ENCODE measurements around the gene OR3A3.

The OR3A3 gene

GRCh38 chr17:3411070-3411469 is at the start of gene OR3A3:
Gene OR3A3 (plus strand): TSS chr17:3411370.
- TF ChIP-seq GATA3 (IDR thresholded peaks at IDR 0.05; ENCODE audit: low read depth, low read length) (no peak), GATA2 (IDR thresholded peaks at IDR 0.05; ENCODE audit: low read depth, low read length) (no peak)

- no peak for TF ChIP-seq GATA3 (IDR thresholded peaks at IDR 0.05; ENCODE audit: low read depth, low read length)
- TF ChIP-seq GATA2 (IDR thresholded peaks at IDR 0.05; ENCODE audit: low read depth, low read length), result no peak
These were observed 32.8 kb upstream of the OR3A3 start for GRCh38 chr17:3378321-3378720.

GRCh38 chr17:3381957-3382356 is 29.2 kb upstream of the OR3A3 start:
- TF ChIP-seq GATA2 (IDR thresholded peaks at IDR 0.05; ENCODE audit: low read depth, low read length) (no peak), GATA3 (IDR thresholded peaks at IDR 0.05; ENCODE audit: low read depth, low read length) (no peak)

- TF ChIP-seq GATA3 (IDR thresholded peaks at IDR 0.05; ENCODE audit: low read depth, low read length) (no peak), GATA2 (IDR thresholded peaks at IDR 0.05; ENCODE audit: low read depth, low read length) (no peak)
These were observed 25.0 kb upstream of the OR3A3 start, which contains the start of gene OR3A2 for GRCh38 chr17:3385869-3386816. Gene OR3A2 (minus strand): TSS chr17:3386308.

- no peak for TF ChIP-seq GATA2 (IDR thresholded peaks at IDR 0.05; ENCODE audit: low read depth, low read length)
- TF ChIP-seq GATA3 (IDR thresholded peaks at IDR 0.05; ENCODE audit: low read depth, low read length), result no peak
These were observed 21.4 kb upstream of the OR3A3 start for GRCh38 chr17:3389791-3390190.

GRCh38 chr17:3398310-3398709 is 12.9 kb upstream of the OR3A3 start, which contains the start of gene OR1E1:
Gene OR1E1 (minus strand): TSS chr17:3398410. CDS start chr17:3398410, 0 bp downstream.
- no peak for TF ChIP-seq GATA2 (IDR thresholded peaks at IDR 0.05; ENCODE audit: low read depth, low read length)

GRCh38 chr17:3400055-3400454 is 11.1 kb upstream of the OR3A3 start:
- TF ChIP-seq GATA2 (IDR thresholded peaks at IDR 0.05; ENCODE audit: low read depth, low read length), result no peak
- no peak for TF ChIP-seq GATA3 (IDR thresholded peaks at IDR 0.05; ENCODE audit: low read depth, low read length)

GRCh38 chr17:3401786-3402185 is 9.4 kb upstream of the OR3A3 start:
- no peak for TF ChIP-seq GATA3 (IDR thresholded peaks at IDR 0.05; ENCODE audit: low read depth, low read length)
- no peak for TF ChIP-seq GATA2 (IDR thresholded peaks at IDR 0.05; ENCODE audit: low read depth, low read length)

GRCh38 chr17:3415610-3416009 is 4.4 kb downstream of the OR3A3 start:
- TF ChIP-seq GATA3 (IDR thresholded peaks at IDR 0.05; ENCODE audit: low read depth, low read length), result no peak
- TF ChIP-seq GATA2 (IDR thresholded peaks at IDR 0.05; ENCODE audit: low read depth, low read length), result no peak

GRCh38 chr17:3418222-3418621 is 7.1 kb downstream of the OR3A3 start:
- TF ChIP-seq GATA2 (IDR thresholded peaks at IDR 0.05; ENCODE audit: low read depth, low read length) (no peak), GATA3 (IDR thresholded peaks at IDR 0.05; ENCODE audit: low read depth, low read length) (no peak)

GRCh38 chr17:3433741-3434140 is 22.6 kb downstream of the OR3A3 start, which contains the start of gene OR1E2:
Gene OR1E2 (minus strand): TSS chr17:3433841. CDS start chr17:3433841, 0 bp downstream.
- no peak for TF ChIP-seq GATA3 (IDR thresholded peaks at IDR 0.05; ENCODE audit: low read depth, low read length)
- no peak for TF ChIP-seq GATA2 (IDR thresholded peaks at IDR 0.05; ENCODE audit: low read depth, low read length)

- TF ChIP-seq GATA3 (IDR thresholded peaks at IDR 0.05; ENCODE audit: low read depth, low read length) (no peak), GATA2 (IDR thresholded peaks at IDR 0.05; ENCODE audit: low read depth, low read length) (no peak)
These were observed 27.2 kb downstream of the OR3A3 start for GRCh38 chr17:3438368-3438767.

GRCh38 chr17:3440451-3440850 is 29.3 kb downstream of the OR3A3 start:
- TF ChIP-seq GATA3 (IDR thresholded peaks at IDR 0.05; ENCODE audit: low read depth, low read length) (no peak), GATA2 (IDR thresholded peaks at IDR 0.05; ENCODE audit: low read depth, low read length) (no peak)

GRCh38 chr17:3447625-3448024 is 36.5 kb downstream of the OR3A3 start:
- TF ChIP-seq GATA3 (IDR thresholded peaks at IDR 0.05; ENCODE audit: low read depth, low read length), result no peak
- TF ChIP-seq GATA2 (IDR thresholded peaks at IDR 0.05; ENCODE audit: low read depth, low read length), result no peak

GRCh38 chr17:3448059-3448665 is 37.0 kb downstream of the OR3A3 start:
- no peak for TF ChIP-seq GATA2 (IDR thresholded peaks at IDR 0.05; ENCODE audit: low read depth, low read length)
- TF ChIP-seq GATA3 (IDR thresholded peaks at IDR 0.05; ENCODE audit: low read depth, low read length), result no peak

Measured in SH-SY5Y (cell line).